AG04450 (cell line): ENCODE data around the gene ATXN3. TPM values are rescaled to one million over a fixed set of nuclear protein-coding genes. Genes with fewer than 3 reads are reported as not detected.

Source experiments
- CTCF ChIA-PET: fragments of 300-600, 350-600 bp; formaldehyde crosslinking; extraction: SDS; loops from one replicate; lab custom pipeline; 2022; ENCODE audit warnings: antibody characterized with exemption, inconsistent platforms; lab: Charles Lee
- POLR2A ChIA-PET: fragments of 350-600 bp; formaldehyde crosslinking; extraction: SDS; loops from one replicate; lab custom pipeline; 2021; ENCODE audit warnings: antibody characterized with exemption, inconsistent platforms; lab: Yijun Ruan, JAX
- DNase-seq: peaks from one replicate; pipeline ENCODE4 v3.0.0-alpha.2; 2011; ENCODE audit warnings: low read depth, low spot score
- H3K27ac ChIP-seq: one replicate; pipeline ENCODE4 v1.5.1; 2012; ENCODE audit warnings: low read depth, low read length, control low read depth
- H3K27me3 ChIP-seq: one replicate; pipeline ENCODE4 v1.6.0; 2012; ENCODE audit warnings: low read length; ENCODE audit not compliant: control insufficient read depth, insufficient read depth
- H3K4me3 ChIP-seq: 2 replicates; pipeline ENCODE4 v1.5.1; 2011; ENCODE audit warnings: mild to moderate bottlenecking, low read depth, low read length, control low read depth
- H3K9me3 ChIP-seq: 2 replicates; pipeline ENCODE4 v1.5.1; 2012; ENCODE audit warnings: low read length; ENCODE audit not compliant: control insufficient read depth, insufficient read depth
- CTCF ChIP-seq: IDR thresholded peaks from 2 replicates; pipeline ENCODE4 v1.5.1; 2011; ENCODE audit warnings: low read depth, low read length, control low read depth, inconsistent platforms
- polyA plus RNA-seq: library from polyadenylated mRNA; depleted of rRNA; stranded (reverse); fragments of >200 nt; gene quantifications from 2 replicates; pipeline ENCODE4 v1.2.3, GENCODE V29; 2011

The ATXN3 gene
- polyA plus RNA-seq, 1 experiment, result 38.2 TPM

GRCh38 chr14:92033906-92034687 lies 72.3 kb downstream of the ATXN3 start:
- POLR2A ChIA-PET, result no interaction called here
- CTCF ChIA-PET, result interaction anchor here (2.0 to 2.6 kb wide), 2 partner anchors 37 to 72 kb away, joined by 5 to 12 read pairs; partner anchors contain the start of gene ATXN3

GRCh38 chr14:92033433-92033832 lies 72.9 kb downstream of the ATXN3 start:
- Histone ChIP-seq H3K9me3 (no peaks in the 10 kb centered on the region), H3K4me3 (no peak overlapping the region), H3K27ac (no peak overlapping the region), H3K27me3 (no peaks in the 10 kb centered on the region)
- no peak for TF ChIP-seq CTCF
- DNase-seq, result no peak
- CTCF ChIA-PET, result interaction anchor here (2.0 to 2.6 kb wide), 2 partner anchors 36 to 73 kb away, joined by 5 to 12 read pairs; partner anchors contain the start of gene ATXN3
- POLR2A ChIA-PET, result no interaction called here

More at GRCh38 chr14:92033906-92034687, 72.3 kb downstream of the ATXN3 start:
- no peaks in the 10 kb centered on the region for H3K27me3 ChIP-seq
- H3K4me3 ChIP-seq, result no peak overlapping the region
- no peak overlapping the region for H3K27ac ChIP-seq
- DNase-seq, result no peak
- TF ChIP-seq CTCF, result no peak
- H3K9me3 ChIP-seq, result no peaks in the 10 kb centered on the region

- H3K27ac ChIP-seq, result no peak overlapping the region
- ChIA-PET CTCF (no interaction called here), POLR2A (no interaction called here)
- H3K27me3 ChIP-seq, result no peaks in the 10 kb centered on the region
- H3K9me3 ChIP-seq, result no peaks in the 10 kb centered on the region
- DNase-seq, result no peak
- H3K4me3 ChIP-seq, result no peak overlapping the region
- no peak for TF ChIP-seq CTCF
Measured at GRCh38 chr14:92026548-92027190, 79.7 kb downstream of the ATXN3 start.

GRCh38 chr14:92022036-92022435 lies 84.3 kb downstream of the ATXN3 start:
- no peak overlapping the region for H3K4me3 ChIP-seq
- POLR2A ChIA-PET, result no interaction called here
- no peaks in the 10 kb centered on the region for H3K27me3 ChIP-seq
- CTCF ChIA-PET, result interaction anchor here (1.5 kb wide), 1 partner anchor 25 kb away, joined by 11 read pairs; no protein-coding TSS in a partner anchor
- no peak overlapping the region for H3K27ac ChIP-seq
- DNase-seq, result no peak
- TF ChIP-seq CTCF, result no peak
- H3K9me3 ChIP-seq, result no peaks in the 10 kb centered on the region

GRCh38 chr14:92021523-92021922 lies 84.9 kb downstream of the ATXN3 start:
- POLR2A ChIA-PET, result no interaction called here
- TF ChIP-seq CTCF, result no peak
- CTCF ChIA-PET, result interaction anchor here (1.5 kb wide), 1 partner anchor 25 kb away, joined by 11 read pairs; no protein-coding TSS in a partner anchor
- Histone ChIP-seq H3K27ac (no peak overlapping the region), H3K4me3 (no peak overlapping the region), H3K9me3 (no peaks in the 10 kb centered on the region), H3K27me3 (no peaks in the 10 kb centered on the region)
- no peak for DNase-seq
